A549 (cell line): ENCODE results near the gene RABEPK.

Source experiments
- BHLHE40 ChIP-seq: IDR thresholded peaks from 2 replicates; pipeline ENCODE4 v1.6.1; 2012; ENCODE audit warnings: low read depth, low read length, inconsistent platforms
- CBX8 ChIP-seq: fragments of 200-600 bp; sonication (generic); IDR thresholded peaks from 2 replicates; pipeline ENCODE4 v1.6.1; 2016
- CTCF ChIP-seq: fragments of >200 bp; sonication (Bioruptor Twin); formaldehyde crosslinking; IDR thresholded peaks from 3 replicates; pipeline ENCODE4 v1.5.1; 2016
- EP300 ChIP-seq, 2 experiments: fragments of >200 bp; sonication (Bioruptor Twin); formaldehyde crosslinking; IDR thresholded peaks; 2 replicates in 1 of 2; 3 replicates in 1 of 2; pipeline ENCODE4 v1.6.1; 2016 to 2017
- HMGXB4 ChIP-seq: fragments of 250-450 bp; sonication (Bioruptor Pico); IDR thresholded peaks from 2 replicates; pipeline ENCODE4 v1.5.0; 2021; ENCODE audit warnings: mild to moderate bottlenecking, moderate library complexity, borderline replicate concordance
- MAX ChIP-seq: IDR thresholded peaks from 2 replicates; pipeline ENCODE4 v1.6.1; 2012
- MYC ChIP-seq: IDR thresholded peaks from 2 replicates; pipeline ENCODE4 v1.6.1; 2012; ENCODE audit warnings: mild to moderate bottlenecking, inconsistent platforms, low read length, improper control_type of control experiment, borderline replicate concordance
- NFE2L2 ChIP-seq: fragments of 150-350 bp; conservative IDR thresholded peaks from 2 replicates; pipeline ENCODE4 v1.6.1; 2014; ENCODE audit warnings: low read length
- PBX3 ChIP-seq: IDR thresholded peaks from 2 replicates; pipeline ENCODE4 v1.6.1; 2012
- POLR2A ChIP-seq: IDR thresholded peaks from 2 replicates; pipeline ENCODE4 v1.6.1; 2012; ENCODE audit warnings: mild to moderate bottlenecking, low read length
- RAD21 ChIP-seq, 2 experiments: fragments of >200 bp in 1 of 2; sonication (Bioruptor Twin) in 1 of 2; formaldehyde crosslinking in 1 of 2; IDR thresholded peaks in 1 of 2; conservative IDR thresholded peaks in 1 of 2; 2 replicates in 1 of 2; 3 replicates in 1 of 2; pipeline ENCODE4 v1.6.1; 2012 to 2018; ENCODE audit warnings: inconsistent platforms in 1 of 2
- REST ChIP-seq: fragments of 200-600 bp; sonication (generic); IDR thresholded peaks from 2 replicates; pipeline ENCODE4 v1.6.1; 2016; ENCODE audit warnings: antibody characterized with exemption, mild to moderate bottlenecking, moderate library complexity

- TF ChIP-seq MAX = no peak
- no peak for TF ChIP-seq POLR2A
- no peak for TF ChIP-seq CTCF
- TF ChIP-seq BHLHE40 = no peak
- no peak for TF ChIP-seq HMGXB4 (CRISPR knock-in tag)
- TF ChIP-seq RAD21 (conservative IDR thresholded peaks at IDR 0.05 in 1 of 2, IDR thresholded peaks at IDR 0.05 in 1 of 2) = no peak
- TF ChIP-seq PBX3 = no peak
- no peak for TF ChIP-seq CBX8
- TF ChIP-seq MYC = no peak
- TF ChIP-seq NFE2L2 = no peak
- TF ChIP-seq REST = no peak
- TF ChIP-seq EP300 (IDR thresholded peaks at IDR 0.05) = no peak
Observed at GRCh38 chr9:125161284-125161918, 38.9 kb upstream of the RABEPK start.
